CD4-positive, alpha-beta T cell (primary cell): Measurements from ENCODE around the gene RDH14. TPM values are rescaled to one million over a fixed set of nuclear protein-coding genes. Genes with fewer than 3 reads are reported as not detected.

ENCODE experiments used
- ATAC-seq: fragments of 200-7000 bp; cut with Tn5 transposase; one replicate; pipeline ENCODE4 v1.10.0; 2022; ENCODE audit warnings: mild to moderate bottlenecking; ENCODE audit not compliant: poor library complexity
- CTCF ChIA-PET: fragments of 350-600 bp; sonication (Branson Sonifier 250); formaldehyde crosslinking; loops from one replicate; lab custom pipeline; 2021; ENCODE audit warnings: antibody characterized with exemption, inconsistent platforms; lab: Charles Lee
- POLR2A ChIA-PET: fragments of 350-600 bp; sonication (Branson Sonifier 250); formaldehyde crosslinking; loops from one replicate; lab custom pipeline; 2021; ENCODE audit warnings: antibody characterized with exemption, inconsistent platforms; lab: Charles Lee
- DNase-seq, 14 experiments: peaks; one replicate each; pipeline ENCODE4 v3.0.0-alpha.2; 2013 to 2020; ENCODE audit warnings: mixed read lengths in 2 of 14
- H3K27ac ChIP-seq, 2 donors: one replicate each; pipeline versions ENCODE4 v1.5.1 to v1.7.0; 2013; ENCODE audit warnings: low read length in 2 of 2, low read depth in 1 of 2, mild to moderate bottlenecking in 1 of 2
- H3K27me3 ChIP-seq, 2 experiments: 1 replicate in 1 of 2; 2 replicates in 1 of 2; pipeline versions ENCODE4 v1.6.1 to v1.7.0; 2013; ENCODE audit warnings: low read length in 2 of 2, control low read depth in 1 of 2, mild to moderate bottlenecking in 1 of 2, moderate library complexity in 1 of 2; ENCODE audit not compliant: insufficient read depth in 2 of 2, control insufficient read depth in 1 of 2
- H3K36me3 ChIP-seq: one replicate; pipeline ENCODE4 v1.6.1; 2013; ENCODE audit warnings: low read length, control low read depth; ENCODE audit not compliant: insufficient read depth
- H3K4me1 ChIP-seq: one replicate; pipeline ENCODE4 v1.6.1; 2013; ENCODE audit warnings: low read length, control low read depth; ENCODE audit not compliant: insufficient read depth
- H3K4me3 ChIP-seq: one replicate; pipeline ENCODE4 v1.5.1; 2013; ENCODE audit warnings: mild to moderate bottlenecking, low read length, moderate library complexity
- H3K9me3 ChIP-seq, 2 experiments: 1 replicate in 1 of 2; 2 replicates in 1 of 2; pipeline versions ENCODE4 v1.6.1 to v1.7.0; 2013; ENCODE audit warnings: low read length in 2 of 2, mild to moderate bottlenecking in 2 of 2, control low read depth in 1 of 2, moderate library complexity in 1 of 2; ENCODE audit not compliant: control insufficient read depth in 1 of 2, insufficient read depth in 1 of 2
- H3K27ac Mint-ChIP-seq: one replicate; pipeline ENCODE4 v1.8.0; 2020; ENCODE audit warnings: mixed read lengths
- H3K27me3 Mint-ChIP-seq: one replicate; pipeline ENCODE4 v1.8.0; 2021; ENCODE audit warnings: mixed read lengths
- H3K36me3 Mint-ChIP-seq: one replicate; pipeline ENCODE4 v1.8.0; 2021; ENCODE audit warnings: low read depth, mixed read lengths
- H3K4me1 Mint-ChIP-seq: one replicate; pipeline ENCODE4 v1.8.0; 2021; ENCODE audit warnings: low read depth, mixed read lengths
- H3K4me3 Mint-ChIP-seq: one replicate; pipeline ENCODE4 v1.8.0; 2020; ENCODE audit warnings: mild to moderate bottlenecking, mixed read lengths
- H3K9me3 Mint-ChIP-seq: one replicate; pipeline ENCODE4 v1.8.0; 2020; ENCODE audit warnings: mixed read lengths
- intact Hi-C, 2 experiments: fragments of 100-400 bp; cut with DNase I in 1 of 2; cut with micrococcal nuclease in 1 of 2; formaldehyde crosslinking; loops; one replicate each; pipeline versions ENCODE4 v1.15.1 to v1.9.0; 2023 to 2025; cut with DNase I, micrococcal nuclease
- total RNA-seq, 174 experiments: library from RNA in 2 of 174; stranded (reverse) in 2 of 174; gene quantifications; one replicate each; pipeline ENCODE4 v1.2.3 and lab custom pipeline; 2021 to 2026
- TF ChIP-seq, protein P1 (sequence below): fragments of 200-600 bp; IDR thresholded peaks from one replicate; pipeline ENCODE4 v1.8.0; 2022; ENCODE audit warnings: antibody characterized with exemption, mild to moderate bottlenecking

RDH14 gene
- total RNA-seq, 2 experiments from 2014 or later = 11.4 to 12.7 TPM

GRCh38 chr2:18518116-18519111 lies 42.0 kb downstream of the RDH14 start:
- H3K27ac Mint-ChIP-seq = no peak overlapping the region
- H3K27me3 Mint-ChIP-seq = peaks cover 59% of the 10 kb centered on the region
- Histone ChIP-seq H3K27me3 (peaks cover 0 to 11% of the 10 kb centered on the region in 2 experiments), H3K4me3 (no peak overlapping the region), H3K36me3 (no peaks in the 10 kb centered on the region), H3K9me3 (no peaks in the 10 kb centered on the region), H3K27ac (no peak overlapping the region), H3K4me1 (no peaks in the 10 kb centered on the region)
- no peaks in the 10 kb centered on the region for H3K36me3 Mint-ChIP-seq
- no peak overlapping the region for H3K4me3 Mint-ChIP-seq
- H3K4me1 Mint-ChIP-seq = no peaks in the 10 kb centered on the region
- POLR2A ChIA-PET = no interaction called here
- TF ChIP-seq, protein P1, sequence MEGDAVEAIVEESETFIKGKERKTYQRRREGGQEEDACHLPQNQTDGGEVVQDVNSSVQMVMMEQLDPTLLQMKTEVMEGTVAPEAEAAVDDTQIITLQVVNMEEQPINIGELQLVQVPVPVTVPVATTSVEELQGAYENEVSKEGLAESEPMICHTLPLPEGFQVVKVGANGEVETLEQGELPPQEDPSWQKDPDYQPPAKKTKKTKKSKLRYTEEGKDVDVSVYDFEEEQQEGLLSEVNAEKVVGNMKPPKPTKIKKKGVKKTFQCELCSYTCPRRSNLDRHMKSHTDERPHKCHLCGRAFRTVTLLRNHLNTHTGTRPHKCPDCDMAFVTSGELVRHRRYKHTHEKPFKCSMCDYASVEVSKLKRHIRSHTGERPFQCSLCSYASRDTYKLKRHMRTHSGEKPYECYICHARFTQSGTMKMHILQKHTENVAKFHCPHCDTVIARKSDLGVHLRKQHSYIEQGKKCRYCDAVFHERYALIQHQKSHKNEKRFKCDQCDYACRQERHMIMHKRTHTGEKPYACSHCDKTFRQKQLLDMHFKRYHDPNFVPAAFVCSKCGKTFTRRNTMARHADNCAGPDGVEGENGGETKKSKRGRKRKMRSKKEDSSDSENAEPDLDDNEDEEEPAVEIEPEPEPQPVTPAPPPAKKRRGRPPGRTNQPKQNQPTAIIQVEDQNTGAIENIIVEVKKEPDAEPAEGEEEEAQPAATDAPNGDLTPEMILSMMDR = no peak
- no peaks in the 10 kb centered on the region for H3K9me3 Mint-ChIP-seq
- CTCF ChIA-PET = no interaction called here
- intact Hi-C loops = no loop called here
- no peak for ATAC-seq
- DNase-seq = no peak

- no peak for DNase-seq
- ATAC-seq = no peak
- H3K36me3 ChIP-seq = no peaks in the 10 kb centered on the region
- H3K4me1 Mint-ChIP-seq = no peaks in the 10 kb centered on the region
- H3K27ac Mint-ChIP-seq = no peak overlapping the region
- TF ChIP-seq, protein P1 = no peak
- intact Hi-C loops = no loop called here
- H3K27ac ChIP-seq = no peak overlapping the region
- CTCF ChIA-PET = no interaction called here
- H3K27me3 ChIP-seq = peaks cover 0 to 11% of the 10 kb centered on the region in 2 experiments
- H3K9me3 Mint-ChIP-seq = no peaks in the 10 kb centered on the region
- no peaks in the 10 kb centered on the region for H3K4me1 ChIP-seq
- peaks cover 62% of the 10 kb centered on the region for H3K27me3 Mint-ChIP-seq
- H3K36me3 Mint-ChIP-seq = no peaks in the 10 kb centered on the region
- POLR2A ChIA-PET = no interaction called here
- H3K4me3 Mint-ChIP-seq = no peak overlapping the region
- H3K4me3 ChIP-seq = no peak overlapping the region
- no peaks in the 10 kb centered on the region for H3K9me3 ChIP-seq
Measured at GRCh38 chr2:18517386-18517785, 43.1 kb downstream of the RDH14 start.

- DNase-seq (no peak), ATAC-seq (no peak)
- no peaks in the 10 kb centered on the region for H3K9me3 ChIP-seq
- Mint-ChIP-seq H3K9me3 (no peaks in the 10 kb centered on the region), H3K4me3 (no peak overlapping the region), H3K27me3 (peaks cover 71% of the 10 kb centered on the region), H3K36me3 (no peaks in the 10 kb centered on the region), H3K4me1 (no peaks in the 10 kb centered on the region), H3K27ac (no peak overlapping the region)
- ChIA-PET POLR2A (no interaction called here), CTCF (no interaction called here)
- TF ChIP-seq, protein P1 = no peak
- H3K36me3 ChIP-seq = no peaks in the 10 kb centered on the region
- H3K4me3 ChIP-seq = no peak overlapping the region
- no peaks in the 10 kb centered on the region for H3K4me1 ChIP-seq
- H3K27ac ChIP-seq = no peak overlapping the region
- intact Hi-C loops = no loop called here
- peaks cover 2 to 11% of the 10 kb centered on the region in 2 experiments for H3K27me3 ChIP-seq
Measured at GRCh38 chr2:18516112-18516511, 44.3 kb downstream of the RDH14 start.
